Subcutaneous adipose tissue (tissue), 4 donors: Measurements from ENCODE around the gene BBS7. TPM values are rescaled to one million over a fixed set of nuclear protein-coding genes. Genes with fewer than 3 reads are reported as not detected.

Experiments
- total RNA-seq, 4 donors: library from RNA; depleted of rRNA; stranded (reverse); fragments of >200 nt; gene quantifications; one replicate each; pipeline ENCODE4 v1.1.0, GENCODE V29; 2016
- TF ChIP-seq, protein P1 (sequence below): fragments of 450-650 bp; IDR thresholded peaks from one replicate; pipeline ENCODE4 v1.5.1; 2016; ENCODE audit warnings: low read depth, mild to moderate bottlenecking, control low read depth, antibody characterized with exemption, moderate library complexity

The BBS7 gene
- total RNA-seq, 4 donors from 2014 or later = 8.1 to 19.0 (median 11.9) TPM

DNA sequence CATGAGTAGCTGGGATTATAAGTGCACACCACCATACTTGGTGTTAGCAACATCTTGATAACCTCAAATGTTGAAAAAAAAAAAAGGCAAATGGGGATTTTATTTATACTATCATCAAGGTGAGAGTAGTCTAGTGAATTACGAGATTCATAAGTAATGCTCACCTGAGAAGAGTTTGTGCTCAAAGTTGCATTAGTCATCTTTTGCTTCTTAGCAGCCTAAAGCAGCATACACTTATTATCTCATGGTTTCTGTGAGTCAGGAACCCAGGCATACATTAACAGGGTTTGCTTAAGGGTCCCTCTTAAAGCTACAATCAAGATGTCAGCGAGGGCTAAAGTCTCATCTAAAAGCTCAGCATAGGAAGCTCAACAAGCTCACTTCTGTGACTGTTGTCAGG is 77.3 kb downstream of the BBS7 start:
- TF ChIP-seq, protein P1, sequence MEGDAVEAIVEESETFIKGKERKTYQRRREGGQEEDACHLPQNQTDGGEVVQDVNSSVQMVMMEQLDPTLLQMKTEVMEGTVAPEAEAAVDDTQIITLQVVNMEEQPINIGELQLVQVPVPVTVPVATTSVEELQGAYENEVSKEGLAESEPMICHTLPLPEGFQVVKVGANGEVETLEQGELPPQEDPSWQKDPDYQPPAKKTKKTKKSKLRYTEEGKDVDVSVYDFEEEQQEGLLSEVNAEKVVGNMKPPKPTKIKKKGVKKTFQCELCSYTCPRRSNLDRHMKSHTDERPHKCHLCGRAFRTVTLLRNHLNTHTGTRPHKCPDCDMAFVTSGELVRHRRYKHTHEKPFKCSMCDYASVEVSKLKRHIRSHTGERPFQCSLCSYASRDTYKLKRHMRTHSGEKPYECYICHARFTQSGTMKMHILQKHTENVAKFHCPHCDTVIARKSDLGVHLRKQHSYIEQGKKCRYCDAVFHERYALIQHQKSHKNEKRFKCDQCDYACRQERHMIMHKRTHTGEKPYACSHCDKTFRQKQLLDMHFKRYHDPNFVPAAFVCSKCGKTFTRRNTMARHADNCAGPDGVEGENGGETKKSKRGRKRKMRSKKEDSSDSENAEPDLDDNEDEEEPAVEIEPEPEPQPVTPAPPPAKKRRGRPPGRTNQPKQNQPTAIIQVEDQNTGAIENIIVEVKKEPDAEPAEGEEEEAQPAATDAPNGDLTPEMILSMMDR = no peak

DNA sequence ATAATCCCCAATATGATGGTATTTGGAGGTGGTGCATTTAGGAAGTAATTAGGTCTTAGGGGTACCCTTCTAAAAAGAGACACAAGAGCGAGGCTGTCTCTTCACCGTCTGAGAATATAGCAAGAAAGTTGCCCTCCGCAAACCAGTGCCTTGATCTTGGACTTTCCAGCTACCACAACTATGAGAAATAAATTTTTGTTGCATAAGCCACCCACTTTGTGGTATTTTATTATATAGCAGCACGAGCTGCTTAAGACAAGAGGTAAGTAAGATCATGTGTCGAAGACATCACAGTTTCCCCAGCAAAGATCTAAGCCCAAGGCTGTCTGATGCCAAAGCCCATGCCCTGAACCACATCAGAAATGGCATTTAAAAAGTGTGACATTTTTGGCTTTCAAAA is 78.8 kb downstream of the BBS7 start:
- TF ChIP-seq, protein P1 = no peak

DNA sequence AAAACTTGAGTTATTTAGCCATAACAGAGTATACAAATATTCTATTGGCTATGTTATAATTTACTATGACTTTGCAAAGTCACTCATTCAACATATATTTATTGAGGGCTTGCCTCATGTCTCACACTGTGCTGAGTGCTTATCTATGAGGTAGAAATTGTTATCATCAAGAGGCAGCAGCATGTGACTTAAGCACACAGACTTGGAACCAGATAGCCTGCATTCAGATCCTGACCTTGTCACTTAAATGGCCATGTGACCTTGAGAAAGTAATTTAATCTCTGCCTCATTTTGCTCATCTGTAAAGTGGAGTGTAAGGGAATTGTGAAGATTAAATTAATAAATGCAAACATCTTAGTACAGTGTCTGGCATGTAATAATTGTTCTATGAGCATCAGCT is 79.3 kb downstream of the BBS7 start:
- TF ChIP-seq, protein P1 = no peak

DNA sequence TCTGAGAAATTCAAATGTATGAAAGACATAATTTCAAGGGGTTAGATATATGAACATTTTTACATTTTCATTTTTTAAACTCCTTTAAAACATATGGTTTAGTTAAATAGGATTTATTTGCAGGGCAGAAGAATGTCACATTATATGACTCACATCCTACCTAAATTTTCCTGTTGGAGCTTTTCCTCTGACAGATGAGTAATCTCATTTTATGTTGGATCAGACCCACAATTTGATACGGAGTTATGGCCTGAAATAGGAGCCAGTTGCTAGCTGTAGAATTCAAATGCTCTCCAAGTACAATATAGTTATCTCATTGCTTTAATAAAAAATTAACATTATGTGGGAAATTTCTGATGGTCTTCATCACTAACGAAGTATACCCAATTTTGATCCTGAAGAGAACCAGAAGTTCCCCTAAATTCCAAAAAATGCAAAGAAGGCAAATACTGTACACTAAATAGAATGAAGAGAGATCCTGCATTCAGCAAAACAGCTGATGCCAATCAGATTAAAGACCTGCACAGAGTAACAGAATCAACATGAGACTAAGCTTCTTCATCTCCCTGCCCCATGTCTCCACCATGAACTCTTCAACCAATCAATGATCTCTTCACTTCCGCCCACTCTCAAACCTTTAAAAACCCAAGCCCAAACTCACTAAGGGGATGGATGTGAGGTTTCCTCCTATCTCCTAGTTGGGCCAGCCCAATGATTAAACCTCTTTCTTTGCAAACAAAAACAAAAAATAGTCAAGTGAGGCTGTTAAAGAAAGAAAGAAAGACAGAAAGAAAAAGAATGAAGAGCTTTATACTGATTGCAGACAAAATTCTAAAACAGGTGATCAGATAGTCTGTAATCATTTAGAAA is 80.1 kb downstream of the BBS7 start:
- TF ChIP-seq, protein P1 = no peak

DNA sequence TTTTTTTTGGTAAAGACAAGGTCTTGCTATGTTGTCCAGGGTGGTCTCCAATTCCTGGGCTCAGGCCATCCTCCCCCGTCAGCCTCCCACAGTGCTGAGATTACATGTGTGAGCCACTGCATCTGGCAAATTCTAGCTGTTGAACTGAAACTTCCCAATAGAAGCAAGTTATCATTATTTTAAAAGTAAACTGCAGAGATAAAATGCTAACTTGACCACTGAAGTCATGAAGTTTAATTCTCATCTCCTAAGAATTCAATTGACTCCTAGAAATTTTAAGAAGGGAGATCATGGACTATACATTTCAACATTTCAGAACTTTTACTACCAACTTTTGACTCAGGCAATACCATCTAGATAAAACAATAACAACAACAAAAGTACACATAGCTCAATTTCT is 80.8 kb downstream of the BBS7 start:
- TF ChIP-seq, protein P1 = no peak

DNA sequence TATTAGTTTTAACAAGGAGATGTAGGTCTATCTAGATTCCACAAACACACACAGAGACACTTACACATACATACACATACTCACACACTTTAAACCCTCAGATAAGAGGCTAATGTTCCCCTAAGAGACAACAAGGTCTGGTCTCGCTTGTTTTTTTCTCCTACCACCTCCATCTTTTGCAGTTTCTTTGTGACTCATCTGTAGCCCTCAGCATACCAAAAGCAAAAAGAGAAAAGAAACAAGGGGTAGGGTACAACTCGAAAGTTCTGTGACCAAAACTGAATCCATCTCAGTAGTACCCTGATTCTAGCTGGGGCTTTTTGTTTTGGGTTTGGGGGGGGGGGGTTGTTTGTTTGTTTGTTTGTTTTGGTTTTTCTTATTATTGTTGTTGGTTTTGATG is 81.4 kb downstream of the BBS7 start:
- TF ChIP-seq, protein P1 = no peak

DNA sequence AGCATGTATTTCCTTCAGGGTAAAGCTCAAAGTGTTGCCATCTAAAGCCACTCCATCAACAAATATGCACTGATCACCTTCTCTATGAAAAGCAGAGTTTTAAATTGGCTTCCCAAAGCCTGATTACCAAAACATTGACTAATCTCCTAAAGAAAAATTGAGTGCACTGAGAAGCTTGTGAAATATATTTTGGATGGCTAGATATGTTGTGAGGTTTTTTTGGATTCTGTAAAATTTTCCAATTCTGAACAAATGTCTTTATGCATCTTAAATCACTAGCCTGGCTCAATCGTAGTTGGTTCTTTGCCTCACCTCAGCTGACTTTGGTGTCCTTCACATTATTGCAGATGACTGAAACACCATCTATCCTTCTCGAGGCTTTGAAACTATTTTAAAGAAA is 84.1 kb downstream of the BBS7 start:
- TF ChIP-seq, protein P1 = no peak
